HG02571 (cell line): ENCODE data around the gene PARP12.

ENCODE experiments used
- ATAC-seq: cut with Tn5 transposase; IDR thresholded peaks from one replicate; pipeline ENCODE4 v1.9.1; 2021; ENCODE audit warnings: mild to moderate bottlenecking, moderate library complexity; ENCODE audit not compliant: unreplicated experiment

The PARP12 gene

GRCh38 chr7:140017034-140017433, 45.7 kb downstream of the PARP12 start:
- no peak for ATAC-seq

GRCh38 chr7:140016540-140016939, 46.2 kb downstream of the PARP12 start:
- no peak for ATAC-seq

- ATAC-seq = no peak
Measured at GRCh38 chr7:140015471-140015970, 47.2 kb downstream of the PARP12 start.

- ATAC-seq = no peak
Measured at GRCh38 chr7:140014123-140014522, 48.6 kb downstream of the PARP12 start.

- ATAC-seq = no peak
Measured at GRCh38 chr7:140013676-140014075, 49.1 kb downstream of the PARP12 start.

GRCh38 chr7:140010194-140010895, 52.4 kb downstream of the PARP12 start:
- no peak for ATAC-seq

GRCh38 chr7:140009735-140010134, 53.0 kb downstream of the PARP12 start:
- no peak for ATAC-seq

GRCh38 chr7:140008755-140009610, 53.8 kb downstream of the PARP12 start:
- no peak for ATAC-seq

- ATAC-seq = no peak
Measured at GRCh38 chr7:140007051-140007690, 55.6 kb downstream of the PARP12 start.

- no peak for ATAC-seq
Measured at GRCh38 chr7:140006600-140006999, 56.2 kb downstream of the PARP12 start.

GRCh38 chr7:140005754-140006503, 56.8 kb downstream of the PARP12 start:
- no peak for ATAC-seq

- ATAC-seq = no peak
Measured at GRCh38 chr7:140005341-140005740, 57.4 kb downstream of the PARP12 start.

- no peak for ATAC-seq
Measured at GRCh38 chr7:140004672-140005071, 58.1 kb downstream of the PARP12 start.

- ATAC-seq = no peak
Measured at GRCh38 chr7:140003913-140004382, 58.8 kb downstream of the PARP12 start.

GRCh38 chr7:140000666-140001268, 62.0 kb downstream of the PARP12 start:
- ATAC-seq = no peak

GRCh38 chr7:139999516-139999915, 63.2 kb downstream of the PARP12 start:
- ATAC-seq = no peak

GRCh38 chr7:139998572-139998971, 64.2 kb downstream of the PARP12 start:
- no peak for ATAC-seq

GRCh38 chr7:139995017-139995915, 67.5 kb downstream of the PARP12 start:
- no peak for ATAC-seq

- no peak for ATAC-seq
Measured at GRCh38 chr7:139994356-139994755, 68.4 kb downstream of the PARP12 start.
